Spleen (tissue), 7 donors: ENCODE measurements around the gene CADM2.

Experiments
- CTCF ChIP-seq, 11 experiments: fragments of 200-600 bp in 7 of 11; fragments of 450-650 bp in 4 of 11; sonication (generic) in 4 of 11; IDR thresholded peaks in 8 of 11; conservative IDR thresholded peaks in 3 of 11; 1 replicate in 7 of 11; 2 replicates in 4 of 11; pipeline versions ENCODE4 v1.4.0 to v1.8.0; 2016 to 2021; ENCODE audit warnings: antibody characterized with exemption in 11 of 11, inconsistent platforms in 4 of 11, mild to moderate bottlenecking in 1 of 11
- POLR2A ChIP-seq, 3 donors: fragments of 450-650 bp; IDR thresholded peaks; one replicate each; pipeline ENCODE4 v1.5.1; 2017; ENCODE audit warnings: antibody characterized with exemption in 3 of 3, mild to moderate bottlenecking in 1 of 3
- POLR2AphosphoS5 ChIP-seq, 3 donors: sonication (generic); formaldehyde crosslinking; IDR thresholded peaks; one replicate each; pipeline ENCODE4 v1.5.1; 2017; ENCODE audit warnings: antibody characterized with exemption in 3 of 3
- donor health status: DM: no; HTN: no; CAD: no; lungs with moderate emphysema.
- donor health status: DM: no; HTN: no; CAD: no.
- donor health status: DM: no; HTN: no; CAD: no.

- TF ChIP-seq CTCF (IDR thresholded peaks at IDR 0.05 in 8 of 11, conservative IDR thresholded peaks at IDR 0.05 in 3 of 11) (no peak), POLR2A (IDR thresholded peaks at IDR 0.05) (no peak), POLR2AphosphoS5 (IDR thresholded peaks at IDR 0.05) (no peak)
Observed at GRCh38 chr3:86029590-86029989, 1070.8 kb downstream of the CADM2 start.
